Mammary epithelial cell (primary cell): ENCODE data around the gene SH3GL1.

Source experiments
- EZH2 ChIP-seq: IDR thresholded peaks from 2 replicates; pipeline ENCODE4 v1.6.1; 2012; ENCODE audit warnings: low read length, inconsistent platforms, borderline replicate concordance
- TF ChIP-seq, protein P1 (sequence below), 2 donors: IDR thresholded peaks in 1 of 2; conservative IDR thresholded peaks in 1 of 2; 2 replicates each; pipeline ENCODE4 v1.5.1; 2011 to 2012; ENCODE audit warnings: inconsistent platforms in 2 of 2, low read length in 2 of 2, mild to moderate bottlenecking in 2 of 2, control low read depth in 1 of 2, low read depth in 1 of 2; ENCODE audit not compliant: insufficient read depth in 1 of 2; ENCODE audit errors: extremely low read depth in 1 of 2

DNA sequence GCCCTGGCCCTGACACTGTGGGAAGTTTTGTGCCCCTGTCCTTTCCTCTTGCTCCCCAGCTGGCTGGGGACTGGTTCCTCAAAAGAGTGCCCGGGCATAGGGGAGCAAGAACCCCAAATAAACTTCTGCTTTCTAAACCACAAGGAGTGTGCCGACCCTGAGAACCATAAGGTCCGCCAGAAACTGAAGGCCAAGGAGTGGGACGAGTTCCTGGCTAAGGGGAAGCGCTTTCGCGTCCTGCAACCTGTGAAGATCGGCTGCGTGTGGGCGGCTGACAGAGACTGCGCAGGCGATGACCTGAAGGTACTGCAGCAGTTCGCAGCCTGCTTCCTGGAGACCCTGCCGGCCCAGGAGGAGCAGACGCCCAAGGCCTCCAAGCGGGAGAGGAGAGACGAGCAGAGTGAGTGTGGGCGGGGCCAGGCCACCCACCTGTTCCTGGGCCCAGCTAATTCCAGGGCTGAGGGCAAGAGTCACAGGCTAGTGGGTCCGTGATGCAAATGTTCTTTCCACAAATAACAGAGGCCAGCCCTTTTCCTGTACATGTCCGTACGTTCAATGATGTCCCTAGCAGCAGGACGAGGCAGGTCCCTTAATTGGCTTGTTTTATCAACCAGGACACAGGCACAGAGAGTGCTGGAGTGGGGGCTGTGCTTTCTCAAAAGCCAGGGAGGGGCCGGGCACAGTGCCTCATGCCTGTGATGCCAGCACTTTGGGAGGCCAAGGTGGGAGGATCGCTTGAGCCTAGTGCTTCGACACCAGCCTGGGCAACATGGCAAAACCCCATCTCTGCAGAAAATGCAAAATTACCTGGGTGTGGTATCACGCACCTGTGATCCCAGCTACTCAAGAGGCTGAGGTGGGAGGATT, 31.7 kb upstream of the SH3GL1 start:
- TF ChIP-seq, protein P1, sequence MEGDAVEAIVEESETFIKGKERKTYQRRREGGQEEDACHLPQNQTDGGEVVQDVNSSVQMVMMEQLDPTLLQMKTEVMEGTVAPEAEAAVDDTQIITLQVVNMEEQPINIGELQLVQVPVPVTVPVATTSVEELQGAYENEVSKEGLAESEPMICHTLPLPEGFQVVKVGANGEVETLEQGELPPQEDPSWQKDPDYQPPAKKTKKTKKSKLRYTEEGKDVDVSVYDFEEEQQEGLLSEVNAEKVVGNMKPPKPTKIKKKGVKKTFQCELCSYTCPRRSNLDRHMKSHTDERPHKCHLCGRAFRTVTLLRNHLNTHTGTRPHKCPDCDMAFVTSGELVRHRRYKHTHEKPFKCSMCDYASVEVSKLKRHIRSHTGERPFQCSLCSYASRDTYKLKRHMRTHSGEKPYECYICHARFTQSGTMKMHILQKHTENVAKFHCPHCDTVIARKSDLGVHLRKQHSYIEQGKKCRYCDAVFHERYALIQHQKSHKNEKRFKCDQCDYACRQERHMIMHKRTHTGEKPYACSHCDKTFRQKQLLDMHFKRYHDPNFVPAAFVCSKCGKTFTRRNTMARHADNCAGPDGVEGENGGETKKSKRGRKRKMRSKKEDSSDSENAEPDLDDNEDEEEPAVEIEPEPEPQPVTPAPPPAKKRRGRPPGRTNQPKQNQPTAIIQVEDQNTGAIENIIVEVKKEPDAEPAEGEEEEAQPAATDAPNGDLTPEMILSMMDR (conservative IDR thresholded peaks at IDR 0.05 in 1 of 2, IDR thresholded peaks at IDR 0.05 in 1 of 2; ENCODE audit: extremely low read depth in 1 of 2, insufficient read depth in 1 of 2, low read depth in 1 of 2, low read length in 2 of 2) = no peak
- TF ChIP-seq EZH2 = no peak
